ENCODE data around the gene PDE11A. TPM values are rescaled to one million over a fixed set of nuclear protein-coding genes. Genes with fewer than 3 reads are reported as not detected.
A peak's percentile ranks its signal among the peaks of the same experiment; 100 is the strongest.

The PDE11A gene
- polyA plus RNA-seq, 2 of the 4 experiments (the other 2 are of a cell fraction), result 3.6 to 5.6 TPM

GRCh38 chr2:178006710-178007109, 65.9 kb downstream of the PDE11A start:
- no peaks in the 10 kb centered on the region for H3K9me3 ChIP-seq
- WGBS (ENCODE audit: missing lambda C conversion rate), result 20% methylated on average over 1 of the region's 1 CpG
- H3K4me2 ChIP-seq, result no peak overlapping the region
- no peak for DNase-seq (ENCODE audit: low read depth in 1 of 2, low spot score in 1 of 2)
- H3K27ac ChIP-seq, result no peak overlapping the region
- H3K4me3 ChIP-seq, result no peak overlapping the region
- FAIRE-seq, result no peak
- ChIA-PET CTCF (no interaction called here), POLR2A (no interaction called here)
- ATAC-seq, result no peak
- peaks cover 6% of the 10 kb centered on the region; the same call in 1 of the 3 replicates for H3K4me1 ChIP-seq
- TF ChIP-seq NR3C1 (IDR thresholded peaks at IDR 0.05), result no peak
- TF ChIP-seq, protein P1, sequence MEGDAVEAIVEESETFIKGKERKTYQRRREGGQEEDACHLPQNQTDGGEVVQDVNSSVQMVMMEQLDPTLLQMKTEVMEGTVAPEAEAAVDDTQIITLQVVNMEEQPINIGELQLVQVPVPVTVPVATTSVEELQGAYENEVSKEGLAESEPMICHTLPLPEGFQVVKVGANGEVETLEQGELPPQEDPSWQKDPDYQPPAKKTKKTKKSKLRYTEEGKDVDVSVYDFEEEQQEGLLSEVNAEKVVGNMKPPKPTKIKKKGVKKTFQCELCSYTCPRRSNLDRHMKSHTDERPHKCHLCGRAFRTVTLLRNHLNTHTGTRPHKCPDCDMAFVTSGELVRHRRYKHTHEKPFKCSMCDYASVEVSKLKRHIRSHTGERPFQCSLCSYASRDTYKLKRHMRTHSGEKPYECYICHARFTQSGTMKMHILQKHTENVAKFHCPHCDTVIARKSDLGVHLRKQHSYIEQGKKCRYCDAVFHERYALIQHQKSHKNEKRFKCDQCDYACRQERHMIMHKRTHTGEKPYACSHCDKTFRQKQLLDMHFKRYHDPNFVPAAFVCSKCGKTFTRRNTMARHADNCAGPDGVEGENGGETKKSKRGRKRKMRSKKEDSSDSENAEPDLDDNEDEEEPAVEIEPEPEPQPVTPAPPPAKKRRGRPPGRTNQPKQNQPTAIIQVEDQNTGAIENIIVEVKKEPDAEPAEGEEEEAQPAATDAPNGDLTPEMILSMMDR (IDR thresholded peaks at IDR 0.05), result no peak
- no peak for TF ChIP-seq FOSL2 (IDR thresholded peaks at IDR 0.05)
- TF ChIP-seq FOSL2 (CRISPR knock-in tag; IDR thresholded peaks at IDR 0.05), result no peak
- TF ChIP-seq POLR2AphosphoS2 (conservative IDR thresholded peaks at IDR 0.05; ENCODE audit: low read length), result no peak
- TF ChIP-seq MAX (IDR thresholded peaks at IDR 0.05), result no peak
- TF ChIP-seq KDM5A (IDR thresholded peaks at IDR 0.05), result no peak
- no peak for TF ChIP-seq KDM1A (IDR thresholded peaks at IDR 0.05; ENCODE audit: low read depth)
- TF ChIP-seq BHLHE40 (IDR thresholded peaks at IDR 0.05; ENCODE audit: low read depth, low read length), result no peak
- no peak for TF ChIP-seq ZFP36 (IDR thresholded peaks at IDR 0.05; ENCODE audit: borderline replicate concordance, partially characterized antibody)
- TF ChIP-seq GATA3 (IDR thresholded peaks at IDR 0.05; ENCODE audit: borderline replicate concordance), result no peak
- no peak for TF ChIP-seq FOXS1 (CRISPR knock-in tag; IDR thresholded peaks at IDR 0.05)
- no peak for TF ChIP-seq HMGXB4 (CRISPR knock-in tag; IDR thresholded peaks at IDR 0.05; ENCODE audit: borderline replicate concordance)
- no peak for TF ChIP-seq CHD4 (IDR thresholded peaks at IDR 0.05; ENCODE audit: borderline replicate concordance)

DNA sequence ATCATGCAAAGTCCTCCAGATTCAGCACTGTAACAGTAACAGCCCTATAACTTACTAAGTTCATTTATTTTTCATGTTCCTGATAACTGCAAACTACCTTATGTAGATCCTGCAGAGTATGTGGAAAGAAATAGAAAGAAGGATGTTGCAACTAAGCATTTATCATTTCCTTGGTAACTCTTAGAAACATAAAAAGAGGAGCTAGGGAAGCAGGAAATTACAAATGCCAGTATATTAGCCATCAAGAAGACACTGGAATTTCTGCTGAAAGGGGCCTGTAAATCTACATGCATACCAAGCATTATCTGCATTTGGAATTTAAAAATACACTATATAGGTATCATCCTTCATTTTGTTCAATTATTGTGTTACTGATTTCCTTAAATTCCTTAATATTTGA, 66.8 kb downstream of the PDE11A start:
- POLR2A ChIA-PET, result no interaction called here
- no peak overlapping the region for H3K4me2 ChIP-seq
- peaks cover 6% of the 10 kb centered on the region; the same call in 1 of the 3 replicates for H3K4me1 ChIP-seq
- CTCF ChIA-PET, result no interaction called here
- H3K4me3 ChIP-seq, result no peak overlapping the region
- DNase-seq (ENCODE audit: low read depth in 1 of 2, low spot score in 1 of 2) (no peak), FAIRE-seq (no peak), ATAC-seq (no peak)
- TF ChIP-seq, protein P2, sequence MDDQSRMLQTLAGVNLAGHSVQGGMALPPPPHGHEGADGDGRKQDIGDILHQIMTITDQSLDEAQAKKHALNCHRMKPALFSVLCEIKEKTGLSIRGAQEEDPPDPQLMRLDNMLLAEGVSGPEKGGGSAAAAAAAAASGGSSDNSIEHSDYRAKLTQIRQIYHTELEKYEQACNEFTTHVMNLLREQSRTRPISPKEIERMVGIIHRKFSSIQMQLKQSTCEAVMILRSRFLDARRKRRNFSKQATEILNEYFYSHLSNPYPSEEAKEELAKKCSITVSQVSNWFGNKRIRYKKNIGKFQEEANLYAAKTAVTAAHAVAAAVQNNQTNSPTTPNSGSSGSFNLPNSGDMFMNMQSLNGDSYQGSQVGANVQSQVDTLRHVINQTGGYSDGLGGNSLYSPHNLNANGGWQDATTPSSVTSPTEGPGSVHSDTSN (IDR thresholded peaks at IDR 0.05), result no peak
- TF ChIP-seq RCOR1 (IDR thresholded peaks at IDR 0.05; ENCODE audit: low read depth, low read length) (no peak), ZFP36 (IDR thresholded peaks at IDR 0.05; ENCODE audit: borderline replicate concordance, partially characterized antibody) (no peak), RAD21 (conservative IDR thresholded peaks at IDR 0.05 in 1 of 2, IDR thresholded peaks at IDR 0.05 in 1 of 2) (no peak), RNF2 (IDR thresholded peaks at IDR 0.05; ENCODE audit: borderline replicate concordance, low read depth) (no peak), RFX5 (IDR thresholded peaks at IDR 0.05) (no peak), TFCP2L1 (CRISPR knock-in tag; IDR thresholded peaks at IDR 0.05) (no peak)
- no peaks in the 10 kb centered on the region for H3K9me3 ChIP-seq
- H3K27ac ChIP-seq, result no peak overlapping the region

- ChIA-PET POLR2A (no interaction called here), CTCF (no interaction called here)
- DNase-seq (ENCODE audit: low read depth in 1 of 2, low spot score in 1 of 2) (no peak), ATAC-seq (no peak), FAIRE-seq (no peak)
- TF ChIP-seq SMC3 (IDR thresholded peaks at IDR 0.05) (no peak), KDM5A (IDR thresholded peaks at IDR 0.05) (no peak), HEYL (CRISPR knock-in tag; IDR thresholded peaks at IDR 0.05) (no peak), KDM1A (IDR thresholded peaks at IDR 0.05; ENCODE audit: low read depth) (peak; percentile 64; the same call in 1 of the 2 replicates)
- no peaks in the 10 kb centered on the region for H3K9me3 ChIP-seq
- H3K4me3 ChIP-seq, result no peak overlapping the region
- no peak overlapping the region for H3K4me2 ChIP-seq
- H3K4me1 ChIP-seq, result peaks cover 15% of the 10 kb centered on the region; the same call in 2 of the 3 replicates
- no peak overlapping the region for H3K27ac ChIP-seq
Measured at GRCh38 chr2:178002038-178002437, 70.5 kb downstream of the PDE11A start.

Data from A549 (cell line).